ENCODE measurements around the gene ISOC2. TPM values are rescaled to one million over a fixed set of nuclear protein-coding genes. Genes with fewer than 3 reads are reported as not detected.
A peak's percentile ranks its signal among the peaks of the same experiment; 100 is the strongest.
"Not testable (repeated sequence)": the region's sequence is repeated elsewhere in the genome, so short reads cannot be mapped to it uniquely, and the experiment has no call there.

ISOC2 gene
- total RNA-seq, 2 experiments from 2014 or later: 29.0 to 29.3 TPM

DNA sequence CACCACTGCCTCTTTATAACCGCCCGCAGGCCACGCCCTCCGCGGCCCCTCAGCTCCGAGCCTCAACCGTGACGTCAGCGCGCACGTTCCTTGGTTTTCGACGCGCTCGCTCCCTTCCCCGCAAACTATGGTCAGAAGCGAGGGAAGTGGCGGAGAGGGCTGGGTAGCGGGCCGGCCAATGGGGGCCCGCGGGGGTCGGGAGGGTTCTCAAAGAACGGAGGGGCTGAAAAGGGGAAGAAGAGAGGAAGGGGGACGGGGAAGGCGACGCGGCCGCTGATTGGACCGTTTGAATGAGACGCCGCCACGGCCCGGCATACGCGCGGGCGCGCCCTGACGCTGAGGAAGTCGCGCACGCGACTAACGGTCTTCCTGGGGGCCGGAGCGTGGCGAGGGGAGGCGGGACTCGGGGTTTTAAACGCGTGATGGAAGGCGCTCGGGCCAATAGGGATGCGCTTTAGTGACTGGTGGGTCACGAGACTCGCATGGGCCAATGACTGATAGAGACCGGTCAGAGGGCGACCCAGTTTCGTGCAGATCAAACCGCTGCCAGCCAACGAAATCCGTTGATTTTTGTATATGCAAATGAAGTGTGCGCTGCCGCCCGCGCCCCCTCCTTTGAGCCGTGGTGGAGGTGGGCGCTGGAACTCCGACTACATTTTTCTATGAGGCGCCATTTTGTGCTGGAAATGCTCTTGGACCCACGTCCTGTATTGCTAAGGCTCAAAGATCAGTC, 53.5 kb downstream of the ISOC2 start:
- TF ChIP-seq, protein P1, sequence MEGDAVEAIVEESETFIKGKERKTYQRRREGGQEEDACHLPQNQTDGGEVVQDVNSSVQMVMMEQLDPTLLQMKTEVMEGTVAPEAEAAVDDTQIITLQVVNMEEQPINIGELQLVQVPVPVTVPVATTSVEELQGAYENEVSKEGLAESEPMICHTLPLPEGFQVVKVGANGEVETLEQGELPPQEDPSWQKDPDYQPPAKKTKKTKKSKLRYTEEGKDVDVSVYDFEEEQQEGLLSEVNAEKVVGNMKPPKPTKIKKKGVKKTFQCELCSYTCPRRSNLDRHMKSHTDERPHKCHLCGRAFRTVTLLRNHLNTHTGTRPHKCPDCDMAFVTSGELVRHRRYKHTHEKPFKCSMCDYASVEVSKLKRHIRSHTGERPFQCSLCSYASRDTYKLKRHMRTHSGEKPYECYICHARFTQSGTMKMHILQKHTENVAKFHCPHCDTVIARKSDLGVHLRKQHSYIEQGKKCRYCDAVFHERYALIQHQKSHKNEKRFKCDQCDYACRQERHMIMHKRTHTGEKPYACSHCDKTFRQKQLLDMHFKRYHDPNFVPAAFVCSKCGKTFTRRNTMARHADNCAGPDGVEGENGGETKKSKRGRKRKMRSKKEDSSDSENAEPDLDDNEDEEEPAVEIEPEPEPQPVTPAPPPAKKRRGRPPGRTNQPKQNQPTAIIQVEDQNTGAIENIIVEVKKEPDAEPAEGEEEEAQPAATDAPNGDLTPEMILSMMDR (IDR thresholded peaks at IDR 0.05): no peak
- H3K27me3 Mint-ChIP-seq: no peaks in the 10 kb centered on the region
- H3K9me3 Mint-ChIP-seq: peaks cover 9% of the 10 kb centered on the region
- H3K27ac Mint-ChIP-seq: peak overlapping the region; percentile 97
- peak; percentile 94 for ATAC-seq
- DNase-seq: peak; percentile 98
- peaks cover 26% of the 10 kb centered on the region for H3K4me1 Mint-ChIP-seq (ENCODE audit: low read depth)
- H3K4me3 Mint-ChIP-seq: peak overlapping the region; percentile 92
- POLR2A ChIA-PET: interaction anchor here (0.6 to 8.6 kb wide), 23 partner anchors 8 to 267 kb away, joined by 3 to 217 read pairs (median 4); partner anchors contain the start of genes HSPBP1, KMT5C, NAT14 and PPP6R1
- intact Hi-C loops (cut with micrococcal nuclease): no loop called here
- CTCF ChIA-PET: interaction anchor here (1.2 to 1.5 kb wide), 2 partner anchors 10 to 107 kb away, joined by 5 to 9 read pairs; no protein-coding TSS in a partner anchor
- H3K36me3 Mint-ChIP-seq (ENCODE audit: low read depth): peaks cover 43% of the 10 kb centered on the region

DNA sequence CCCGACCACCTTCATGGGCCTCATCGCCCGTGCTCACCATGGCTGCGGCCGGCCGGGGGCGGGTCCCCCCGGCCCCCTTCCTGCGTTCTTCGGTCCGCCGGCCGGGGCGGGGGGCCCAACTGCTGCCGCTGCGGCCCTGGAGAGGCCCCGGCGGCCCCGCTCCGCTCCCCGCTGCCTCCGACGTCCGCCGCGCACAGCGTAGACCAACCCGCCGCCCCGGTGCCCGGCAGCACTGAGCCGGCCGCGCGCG, 54.0 kb downstream of the ISOC2 start, which contains the start of gene UBE2S:
TSS of gene UBE2S (minus strand) at position 239 of the 250 bp plus-strand sequence. CDS start at position 40, 199 bp downstream.
- H3K27me3 Mint-ChIP-seq; ATAC-seq; CTCF ChIA-PET; intact Hi-C loops (cut with micrococcal nuclease); DNase-seq; H3K9me3 Mint-ChIP-seq: not testable (repeated sequence)
- POLR2A ChIA-PET: interaction anchor here (0.6 to 8.6 kb wide), 22 partner anchors 8 to 266 kb away, joined by 3 to 217 read pairs (median 4); partner anchors contain the start of genes HSPBP1, NAT14, PPP6R1 and RPL28
- Mint-ChIP-seq H3K4me3 (peak within 1 kb of the TSS; percentile 92), H3K36me3 (ENCODE audit: low read depth) (peaks cover 48% of the 10 kb centered on the region), H3K27ac (peak within 1 kb of the TSS; percentile 97), H3K4me1 (ENCODE audit: low read depth) (peaks cover 26% of the 10 kb centered on the region)

DNA sequence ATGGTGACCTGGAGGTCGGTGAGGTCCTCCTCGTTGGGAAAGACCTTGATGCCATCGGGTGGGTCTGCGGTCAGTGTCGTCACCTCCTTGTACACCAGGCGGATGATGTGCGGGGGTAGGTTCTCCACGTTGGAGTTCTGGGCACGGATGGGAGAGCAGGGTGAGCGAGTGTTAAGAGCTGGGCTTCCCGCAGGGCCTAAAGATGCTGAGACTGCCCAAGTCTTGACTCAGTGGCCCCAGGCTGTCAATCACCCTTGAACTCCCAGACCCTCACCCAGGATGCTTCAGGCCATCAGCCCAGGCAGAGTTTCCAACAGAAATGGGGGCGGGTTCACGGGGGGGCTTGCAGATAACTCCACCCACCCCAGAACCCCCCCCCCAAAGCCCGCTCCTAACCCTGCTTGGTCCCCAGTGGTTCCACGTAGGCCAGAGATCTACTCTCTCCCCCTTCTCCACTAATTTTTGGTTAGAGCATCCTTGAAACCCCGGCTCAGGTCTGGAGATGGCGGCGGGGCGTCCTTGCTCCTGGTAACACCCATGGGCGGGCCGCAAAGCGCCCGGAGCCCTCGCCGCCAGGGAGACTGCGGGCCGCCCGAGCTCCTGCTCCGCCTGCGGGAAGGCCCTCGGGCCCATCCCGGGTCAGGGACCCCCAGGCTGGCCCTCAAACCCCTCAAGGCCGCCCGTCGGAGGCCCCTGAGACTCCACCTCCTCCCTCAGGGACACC, 54.5 kb downstream of the ISOC2 start:
- TF ChIP-seq, protein P1 (IDR thresholded peaks at IDR 0.05): no peak
- no peaks in the 10 kb centered on the region for H3K27me3 Mint-ChIP-seq
- H3K36me3 Mint-ChIP-seq (ENCODE audit: low read depth): peaks cover 53% of the 10 kb centered on the region
- H3K4me1 Mint-ChIP-seq (ENCODE audit: low read depth): peaks cover 26% of the 10 kb centered on the region
- peak overlapping the region; percentile 83 for H3K27ac Mint-ChIP-seq
- POLR2A ChIA-PET: interaction anchor here (0.6 to 8.6 kb wide), 23 partner anchors 8 to 739 kb away, joined by 3 to 217 read pairs (median 4); partner anchors contain the start of genes HSPBP1, NAT14, PPP6R1 and RPL28
- DNase-seq (peak; percentile 33), ATAC-seq (no peak)
- CTCF ChIA-PET: no interaction called here
- peak overlapping the region; percentile 92 for H3K4me3 Mint-ChIP-seq
- H3K9me3 Mint-ChIP-seq: peaks cover 9% of the 10 kb centered on the region
- intact Hi-C loops (cut with micrococcal nuclease): no loop called here

DNA sequence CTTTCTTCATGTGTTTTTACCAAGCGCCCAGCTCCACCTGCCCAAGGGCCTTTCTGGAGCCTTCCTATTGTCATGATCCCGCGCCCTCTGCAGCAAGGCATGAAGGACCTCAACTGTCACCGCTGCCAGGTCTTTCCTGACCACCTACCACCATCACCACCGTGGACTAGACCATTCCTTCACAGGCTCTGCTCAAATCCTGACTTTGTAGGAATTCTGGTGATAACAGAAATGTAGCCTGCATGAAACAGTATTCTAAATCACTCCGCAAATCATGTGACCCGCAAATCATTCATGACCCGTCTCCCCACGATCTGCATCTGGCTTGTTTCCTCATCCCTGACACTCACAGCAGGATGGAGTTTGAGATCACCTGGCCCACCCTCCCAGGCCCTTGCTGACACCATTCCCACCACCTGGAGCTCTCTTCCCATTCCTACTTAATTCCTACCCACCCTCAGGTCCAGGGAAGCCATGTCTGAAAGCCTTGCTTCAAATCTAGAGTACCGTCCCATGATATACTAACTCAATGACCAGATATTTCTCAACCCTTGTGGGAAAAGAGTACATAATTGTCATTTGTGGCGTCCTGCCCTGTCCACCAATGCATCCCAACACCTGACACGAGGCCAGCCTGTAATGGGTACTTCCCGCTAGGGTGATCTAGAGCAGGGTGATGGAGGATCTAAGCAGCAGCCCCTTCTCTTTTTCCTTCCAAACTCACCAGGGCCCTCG, 55.2 kb downstream of the ISOC2 start:
- Mint-ChIP-seq H3K36me3 (ENCODE audit: low read depth) (peaks cover 56% of the 10 kb centered on the region), H3K4me3 (peak overlapping the region; percentile 92)
- TF ChIP-seq, protein P1 (IDR thresholded peaks at IDR 0.05): no peak

DNA sequence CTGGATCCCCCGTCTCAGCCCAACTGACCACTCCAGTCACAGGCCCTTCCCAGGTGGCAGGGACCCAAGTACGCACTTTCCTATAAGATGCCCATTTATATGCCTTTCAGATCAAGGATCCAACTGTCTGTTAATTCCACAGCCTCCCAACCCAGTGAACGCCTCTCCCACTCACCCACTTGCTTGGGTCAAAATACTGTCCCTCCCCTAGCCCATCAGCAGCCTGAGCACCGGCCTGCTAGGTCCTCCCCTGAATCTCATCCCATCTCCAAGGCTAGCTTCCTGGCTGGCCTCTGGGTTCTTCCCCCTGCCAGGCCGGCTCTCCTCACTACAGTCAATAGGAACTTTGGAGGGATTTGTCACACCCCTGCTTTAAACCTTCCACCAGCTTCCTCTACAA, 55.8 kb downstream of the ISOC2 start:
- peaks cover 62% of the 10 kb centered on the region for H3K36me3 Mint-ChIP-seq (ENCODE audit: low read depth)
- H3K27me3 Mint-ChIP-seq: no peaks in the 10 kb centered on the region
- ChIA-PET CTCF (no interaction called here), POLR2A (interaction anchor here (0.7 to 8.6 kb wide), 5 partner anchors 12 to 146 kb away, joined by 3 to 217 read pairs (median 3); partner anchors contain the start of genes RPL28 and TMEM238)
- DNase-seq (no peak), ATAC-seq (no peak)
- intact Hi-C loops (cut with micrococcal nuclease): no loop called here
- peaks cover 9% of the 10 kb centered on the region for H3K9me3 Mint-ChIP-seq
- H3K4me3 Mint-ChIP-seq: peak overlapping the region; percentile 92
- H3K4me1 Mint-ChIP-seq (ENCODE audit: low read depth): peaks cover 26% of the 10 kb centered on the region
- TF ChIP-seq, protein P1 (IDR thresholded peaks at IDR 0.05): no peak
- peak overlapping the region; percentile 83 for H3K27ac Mint-ChIP-seq

More for the DNA sequence above, 55.2 kb downstream of the ISOC2 start:
- H3K9me3 Mint-ChIP-seq: peaks cover 9% of the 10 kb centered on the region
- ATAC-seq (no peak), DNase-seq (no peak)
- CTCF ChIA-PET: no interaction called here
- POLR2A ChIA-PET: interaction anchor here (0.7 to 8.6 kb wide), 9 partner anchors 12 to 151 kb away, joined by 3 to 217 read pairs (median 4); partner anchors contain the start of genes RPL28 and TMEM238
- peaks cover 26% of the 10 kb centered on the region for H3K4me1 Mint-ChIP-seq (ENCODE audit: low read depth)
- peak overlapping the region; percentile 83 for H3K27ac Mint-ChIP-seq
- intact Hi-C loops (cut with micrococcal nuclease): no loop called here
- no peaks in the 10 kb centered on the region for H3K27me3 Mint-ChIP-seq
